A549 (cell line): ENCODE results near the gene WIPF3.

Source experiments
- CEBPB ChIP-seq, 2 experiments: fragments of >200 bp in 1 of 2; sonication (Bioruptor Twin) in 1 of 2; formaldehyde crosslinking in 1 of 2; IDR thresholded peaks; 2 replicates each; pipeline ENCODE4 v1.6.1; 2012 to 2016
- CTCF ChIP-seq: fragments of >200 bp; sonication (Bioruptor Twin); formaldehyde crosslinking; IDR thresholded peaks from 3 replicates; pipeline ENCODE4 v1.5.1; 2016
- EP300 ChIP-seq, 2 experiments: fragments of >200 bp; sonication (Bioruptor Twin); formaldehyde crosslinking; IDR thresholded peaks; 2 replicates in 1 of 2; 3 replicates in 1 of 2; pipeline ENCODE4 v1.6.1; 2016 to 2017
- GATA3 ChIP-seq: IDR thresholded peaks from 2 replicates; pipeline ENCODE4 v1.6.1; 2012; ENCODE audit warnings: borderline replicate concordance
- KDM5A ChIP-seq: fragments of 200-600 bp; sonication (generic); IDR thresholded peaks from 2 replicates; pipeline ENCODE4 v1.6.1; 2016; ENCODE audit warnings: antibody characterized with exemption, mild to moderate bottlenecking
- PBX3 ChIP-seq: IDR thresholded peaks from 2 replicates; pipeline ENCODE4 v1.6.1; 2012
- RCOR1 ChIP-seq: fragments of 150-350 bp; IDR thresholded peaks from 2 replicates; pipeline ENCODE4 v1.6.1; 2014; ENCODE audit warnings: antibody characterized with exemption, low read length, low read depth
- RFX5 ChIP-seq: fragments of 450-650 bp; IDR thresholded peaks from 2 replicates; pipeline ENCODE4 v1.7.1; 2014; ENCODE audit warnings: antibody characterized with exemption, mild to moderate bottlenecking, moderate library complexity

- TF ChIP-seq CTCF (no peak), EP300 (IDR thresholded peaks at IDR 0.05) (no peak), PBX3 (no peak), RCOR1 (no peak), RFX5 (no peak), GATA3 (no peak), CEBPB (IDR thresholded peaks at IDR 0.05) (no peak), KDM5A (no peak)
Measured at GRCh38 chr7:29860186-29860585, 53.9 kb downstream of the WIPF3 start.
